HEK293T (cell line): ENCODE measurements around the gene KCNQ1OT1.
"Not testable (repeated sequence)": the region's sequence is repeated elsewhere in the genome, so short reads cannot be mapped to it uniquely, and the experiment has no call there.

Experiments used
- CTCF ChIA-PET: fragments of 350-600 bp; formaldehyde crosslinking; extraction: SDS; loops from one replicate; lab custom pipeline; 2021; ENCODE audit warnings: antibody characterized with exemption, inconsistent platforms; lab: Yijun Ruan, JAX
- POLR2A ChIA-PET: fragments of 350-600 bp; formaldehyde crosslinking; extraction: SDS; loops from one replicate; lab custom pipeline; 2020; ENCODE audit warnings: antibody characterized with exemption, inconsistent platforms; lab: Yijun Ruan, JAX
- DNase-seq: peaks from one replicate; pipeline ENCODE4 v3.0.0; 2012; ENCODE audit warnings: mixed read lengths; ENCODE audit errors: extremely low spot score
- ARNT ChIP-seq: fragments of 450-650 bp; IDR thresholded peaks from 2 replicates; pipeline ENCODE4 v1.6.1; 2017; ENCODE audit warnings: mild to moderate bottlenecking
- BHLHE40 ChIP-seq: fragments of 450-650 bp; IDR thresholded peaks from 2 replicates; pipeline ENCODE4 v1.6.1; 2016; ENCODE audit warnings: mild to moderate bottlenecking, moderate library complexity, borderline replicate concordance
- CTBP1 ChIP-seq: fragments of 450-650 bp; IDR thresholded peaks from 2 replicates; pipeline ENCODE4 v1.6.1; 2016; ENCODE audit warnings: borderline replicate concordance
- ELF4 ChIP-seq: fragments of 450-650 bp; IDR thresholded peaks from 2 replicates; pipeline ENCODE4 v1.6.1; 2017; ENCODE audit warnings: antibody characterized with exemption
- FOXA1 ChIP-seq: fragments of 450-650 bp; IDR thresholded peaks from 2 replicates; pipeline ENCODE4 v1.6.1; 2016; ENCODE audit warnings: mild to moderate bottlenecking
- FOXK2 ChIP-seq: fragments of 450-650 bp; IDR thresholded peaks from 2 replicates; pipeline ENCODE4 v1.6.1; 2016; ENCODE audit warnings: mild to moderate bottlenecking
- FOXM1 ChIP-seq: fragments of 450-650 bp; IDR thresholded peaks from 2 replicates; pipeline ENCODE4 v1.6.1; 2017; ENCODE audit warnings: mild to moderate bottlenecking, borderline replicate concordance
- HDGF ChIP-seq: fragments of 450-650 bp; IDR thresholded peaks from 2 replicates; pipeline ENCODE4 v1.6.1; 2017; ENCODE audit warnings: antibody characterized with exemption, borderline replicate concordance
- L3MBTL2 ChIP-seq: fragments of 450-650 bp; conservative IDR thresholded peaks from 2 replicates; pipeline ENCODE4 v1.6.1; 2016; ENCODE audit warnings: mild to moderate bottlenecking
- LEF1 ChIP-seq: fragments of 450-650 bp; IDR thresholded peaks from 2 replicates; pipeline ENCODE4 v1.6.1; 2017; ENCODE audit warnings: mild to moderate bottlenecking, borderline replicate concordance
- NFRKB ChIP-seq: fragments of 450-650 bp; IDR thresholded peaks from 2 replicates; pipeline ENCODE4 v1.6.1; 2016; ENCODE audit warnings: mild to moderate bottlenecking, moderate library complexity
- SP1 ChIP-seq: fragments of 450-650 bp; IDR thresholded peaks from 2 replicates; pipeline ENCODE4 v1.6.1; 2017
- SUZ12 ChIP-seq: fragments of 450-650 bp; IDR thresholded peaks from 2 replicates; pipeline ENCODE4 v1.6.1; 2016; ENCODE audit warnings: mild to moderate bottlenecking
- TARDBP ChIP-seq: fragments of 450-650 bp; IDR thresholded peaks from 2 replicates; pipeline ENCODE4 v1.6.1; 2016
- ZNF384 ChIP-seq: fragments of 450-650 bp; IDR thresholded peaks from 2 replicates; pipeline ENCODE4 v1.6.1; 2016
- TF ChIP-seq, protein P1 (sequence below): fragments of 450-650 bp; IDR thresholded peaks from 2 replicates; pipeline ENCODE4 v1.6.1; 2016

KCNQ1OT1 gene

DNA sequence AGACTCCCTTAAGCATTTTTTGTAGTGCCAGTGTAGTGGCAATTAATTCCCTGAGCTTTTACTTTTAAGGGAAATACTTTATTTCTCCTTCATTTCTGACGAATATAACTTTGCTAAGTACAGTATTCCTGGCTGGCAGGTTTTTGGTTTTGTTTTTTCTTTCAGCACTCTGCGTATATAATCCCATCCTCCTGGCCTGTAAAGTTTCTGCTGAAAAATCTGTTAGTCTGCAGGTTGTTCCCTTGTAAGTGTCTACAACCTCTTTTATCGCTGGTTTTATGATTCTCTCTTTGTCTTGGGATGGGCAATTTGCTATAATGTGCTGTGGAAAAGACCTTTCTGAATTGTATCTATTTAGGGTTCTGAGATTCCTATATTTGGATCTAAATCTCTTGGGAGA lies 56.0 kb downstream of the KCNQ1OT1 start:
- no peak for DNase-seq
- TF ChIP-seq FOXA1 (no peak), SUZ12 (no peak)
- ChIA-PET CTCF (no interaction called here), POLR2A (no interaction called here)

DNA sequence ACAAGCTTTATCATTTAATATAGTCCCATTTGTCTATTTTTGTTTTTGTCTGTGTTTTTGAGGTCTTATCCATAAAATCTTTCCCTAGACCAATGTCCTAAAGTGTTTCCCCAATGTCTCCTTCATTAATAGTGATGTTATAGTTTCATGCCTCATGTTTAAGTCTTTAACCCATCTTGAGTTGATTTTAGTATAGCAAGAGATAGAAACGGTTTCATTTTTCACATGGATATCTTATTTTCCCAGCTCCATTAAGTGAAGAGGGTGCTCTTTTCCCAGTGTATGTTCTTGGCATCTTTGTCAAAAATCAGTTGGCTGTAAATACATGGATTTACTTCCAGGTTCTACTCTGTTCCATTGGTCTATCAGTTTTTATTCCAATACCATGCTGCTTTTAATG lies 58.2 kb downstream of the KCNQ1OT1 start:
- ChIA-PET CTCF (no interaction called here), POLR2A (no interaction called here)
- no peak for DNase-seq
- no peak for TF ChIP-seq SUZ12
- TF ChIP-seq, protein P1, sequence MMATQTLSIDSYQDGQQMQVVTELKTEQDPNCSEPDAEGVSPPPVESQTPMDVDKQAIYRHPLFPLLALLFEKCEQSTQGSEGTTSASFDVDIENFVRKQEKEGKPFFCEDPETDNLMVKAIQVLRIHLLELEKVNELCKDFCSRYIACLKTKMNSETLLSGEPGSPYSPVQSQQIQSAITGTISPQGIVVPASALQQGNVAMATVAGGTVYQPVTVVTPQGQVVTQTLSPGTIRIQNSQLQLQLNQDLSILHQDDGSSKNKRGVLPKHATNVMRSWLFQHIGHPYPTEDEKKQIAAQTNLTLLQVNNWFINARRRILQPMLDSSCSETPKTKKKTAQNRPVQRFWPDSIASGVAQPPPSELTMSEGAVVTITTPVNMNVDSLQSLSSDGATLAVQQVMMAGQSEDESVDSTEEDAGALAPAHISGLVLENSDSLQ = no peak
- no peak for TF ChIP-seq NFRKB
- TF ChIP-seq FOXK2 = no peak
- TF ChIP-seq BHLHE40 = no peak

DNA sequence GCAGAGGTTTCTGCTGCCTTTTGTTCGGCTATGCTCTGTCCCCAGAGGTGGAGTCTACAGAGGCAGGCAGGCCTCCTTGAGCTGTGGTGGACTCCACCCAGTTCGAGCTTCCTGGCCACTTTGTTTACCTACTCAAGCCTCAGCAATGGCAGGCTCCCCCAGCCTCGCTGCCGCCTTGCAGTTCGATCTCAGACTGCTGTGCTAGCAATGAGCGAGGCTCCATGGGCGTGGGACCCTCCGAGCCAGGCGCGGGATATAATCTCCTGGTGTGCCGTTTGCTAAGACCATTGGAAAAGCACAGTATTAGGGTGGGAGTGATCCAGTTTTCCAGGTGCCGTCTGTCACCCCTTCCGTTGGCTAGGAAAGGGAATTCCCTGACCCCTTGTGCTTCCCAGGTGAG lies 60.0 kb downstream of the KCNQ1OT1 start:
- CTCF ChIA-PET, POLR2A ChIA-PET, DNase-seq: not testable (repeated sequence)

DNA sequence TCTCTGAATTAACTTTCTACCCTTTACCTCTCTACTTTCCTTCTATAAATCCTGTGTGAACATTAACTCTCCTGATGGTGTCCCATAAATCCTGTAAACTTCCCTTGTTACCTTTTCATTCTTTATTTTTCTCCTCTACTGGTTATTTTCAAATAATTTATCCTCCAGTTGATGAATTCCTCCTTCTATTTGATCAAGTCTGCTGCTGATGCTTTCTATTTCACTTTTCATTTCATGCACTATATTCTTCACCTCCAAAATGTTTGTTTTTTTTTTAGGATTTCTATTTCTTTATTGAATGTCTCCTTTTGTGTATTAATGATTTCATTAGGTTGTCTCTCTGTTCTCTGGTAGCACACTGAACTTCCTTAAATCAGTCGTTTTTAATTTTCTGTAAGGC lies 68.6 kb downstream of the KCNQ1OT1 start:
- POLR2A ChIA-PET = no interaction called here
- CTCF ChIA-PET = no interaction called here
- no peak for DNase-seq
- TF ChIP-seq FOXM1 = no peak
- TF ChIP-seq NFRKB = no peak
- no peak for TF ChIP-seq FOXA1
- TF ChIP-seq ELF4 = no peak
- no peak for TF ChIP-seq HDGF
- no peak for TF ChIP-seq ARNT
- no peak for TF ChIP-seq BHLHE40
- TF ChIP-seq, protein P1 = no peak
- TF ChIP-seq SP1 = no peak
- no peak for TF ChIP-seq TARDBP

DNA sequence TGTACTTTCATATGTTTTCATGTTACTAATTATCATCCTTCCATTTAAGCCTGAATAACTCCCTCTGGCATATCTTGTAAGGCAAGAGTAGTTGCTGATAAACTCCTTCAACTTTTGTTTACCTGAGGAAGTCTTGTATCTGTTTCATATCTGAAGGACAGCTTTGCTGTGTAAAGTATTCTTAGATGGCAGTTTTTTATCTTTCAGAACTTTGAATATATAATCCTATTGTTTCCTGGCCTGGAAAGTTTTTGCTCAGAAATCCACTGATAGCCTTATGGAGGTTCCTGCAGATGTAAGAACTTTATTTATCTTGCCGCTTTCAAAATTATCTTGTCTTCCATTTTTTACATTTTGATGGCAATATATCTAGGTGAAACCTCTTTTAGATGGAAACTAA lies 69.1 kb downstream of the KCNQ1OT1 start:
- DNase-seq = no peak
- CTCF ChIA-PET = no interaction called here
- POLR2A ChIA-PET = no interaction called here
- no peak for TF ChIP-seq FOXM1
- no peak for TF ChIP-seq FOXK2
- TF ChIP-seq ELF4 = no peak
- no peak for TF ChIP-seq BHLHE40
- no peak for TF ChIP-seq ARNT
- TF ChIP-seq CTBP1 = no peak

DNA sequence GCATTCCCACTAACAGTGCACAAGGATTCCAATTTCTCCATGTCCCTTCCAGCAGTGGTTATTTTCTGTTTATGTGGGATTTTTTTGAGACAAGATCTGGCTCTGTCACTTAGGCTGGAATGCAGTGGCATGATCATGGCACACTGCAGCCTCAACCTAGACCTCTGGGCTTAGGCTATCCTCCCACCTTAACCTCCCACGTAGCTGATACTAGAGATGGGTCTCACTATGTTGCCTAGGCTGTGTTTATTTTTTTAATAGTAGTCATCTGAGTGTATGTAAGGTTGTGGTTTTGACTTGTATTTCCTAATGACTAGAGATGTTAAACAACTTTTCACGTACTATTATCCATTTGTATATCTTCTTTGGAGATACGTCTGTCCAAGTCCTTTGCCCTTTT lies 74.6 kb downstream of the KCNQ1OT1 start:
- ChIA-PET CTCF (no interaction called here), POLR2A (no interaction called here)
- no peak for DNase-seq
- TF ChIP-seq NFRKB (no peak), HDGF (no peak), FOXK2 (no peak), CTBP1 (no peak), ELF4 (no peak), SUZ12 (no peak)
- TF ChIP-seq, protein P1 = no peak

DNA sequence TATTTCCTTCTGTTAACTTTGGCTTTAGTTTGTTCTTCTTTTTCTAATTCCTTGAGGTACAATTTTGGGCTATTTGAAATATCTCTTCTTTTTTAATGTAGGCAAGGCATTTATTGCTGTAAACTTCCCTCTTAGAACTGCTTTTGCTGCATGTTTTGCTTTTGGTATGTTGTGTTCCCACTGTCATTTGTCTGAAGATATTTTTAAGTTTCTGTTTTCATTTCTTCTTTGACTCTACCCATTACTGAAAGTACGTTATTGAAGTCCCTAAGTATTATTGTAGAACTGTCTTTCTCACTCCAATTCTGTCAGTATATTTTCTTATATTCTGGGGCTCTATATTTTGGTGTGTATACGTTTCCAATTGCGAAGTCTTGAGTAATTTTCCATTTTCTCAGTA lies 77.9 kb downstream of the KCNQ1OT1 start:
- ChIA-PET CTCF (no interaction called here), POLR2A (no interaction called here)
- TF ChIP-seq SUZ12 = no peak
- no peak for TF ChIP-seq LEF1
- DNase-seq = no peak

DNA sequence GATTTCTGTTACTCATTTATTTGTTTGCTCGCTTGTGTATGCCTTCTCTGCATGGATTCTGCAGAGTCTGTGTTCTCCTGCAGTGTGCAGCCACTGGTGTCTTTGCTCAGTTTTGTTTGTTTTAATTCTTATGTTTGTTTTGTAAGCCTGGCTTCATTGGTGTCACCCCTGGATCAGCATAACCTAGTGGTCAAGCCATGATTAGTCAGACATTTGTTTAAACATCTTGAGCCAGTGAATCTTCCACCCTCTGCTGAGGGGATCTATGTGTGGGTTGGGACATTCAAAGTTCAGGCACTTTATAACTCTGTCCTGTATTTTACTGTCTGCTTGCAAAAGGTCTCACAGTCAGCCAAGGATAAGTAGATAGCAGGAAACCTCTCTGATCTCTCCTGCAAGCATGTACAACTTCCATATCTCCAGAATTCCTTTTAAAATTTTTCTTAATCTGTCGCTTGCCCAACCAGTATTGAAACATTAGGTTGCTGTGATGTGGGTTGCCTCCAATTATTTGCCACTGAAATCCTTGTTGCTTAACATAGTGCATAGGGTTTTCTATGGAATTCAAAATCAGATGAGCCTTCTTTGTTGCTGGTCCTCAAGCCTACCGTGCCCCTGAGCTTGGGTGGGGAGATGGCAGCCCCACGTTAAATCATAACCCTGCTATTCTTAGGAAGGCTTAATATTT lies 86.8 kb downstream of the KCNQ1OT1 start:
- POLR2A ChIA-PET = no interaction called here
- TF ChIP-seq SUZ12 = no peak
- no peak for TF ChIP-seq FOXM1
- no peak for TF ChIP-seq NFRKB
- no peak for TF ChIP-seq SP1
- no peak for TF ChIP-seq L3MBTL2
- TF ChIP-seq, protein P1 = no peak
- no peak for TF ChIP-seq FOXK2
- no peak for TF ChIP-seq ZNF384
- TF ChIP-seq CTBP1 = no peak
- TF ChIP-seq BHLHE40 = no peak
- no peak for TF ChIP-seq ARNT
- no peak for TF ChIP-seq LEF1
- TF ChIP-seq HDGF = no peak
- no peak for TF ChIP-seq ELF4
- TF ChIP-seq TARDBP = no peak
- DNase-seq = no peak
- CTCF ChIA-PET = no interaction called here
